Measurements from ENCODE around the gene PI16.

DNA sequence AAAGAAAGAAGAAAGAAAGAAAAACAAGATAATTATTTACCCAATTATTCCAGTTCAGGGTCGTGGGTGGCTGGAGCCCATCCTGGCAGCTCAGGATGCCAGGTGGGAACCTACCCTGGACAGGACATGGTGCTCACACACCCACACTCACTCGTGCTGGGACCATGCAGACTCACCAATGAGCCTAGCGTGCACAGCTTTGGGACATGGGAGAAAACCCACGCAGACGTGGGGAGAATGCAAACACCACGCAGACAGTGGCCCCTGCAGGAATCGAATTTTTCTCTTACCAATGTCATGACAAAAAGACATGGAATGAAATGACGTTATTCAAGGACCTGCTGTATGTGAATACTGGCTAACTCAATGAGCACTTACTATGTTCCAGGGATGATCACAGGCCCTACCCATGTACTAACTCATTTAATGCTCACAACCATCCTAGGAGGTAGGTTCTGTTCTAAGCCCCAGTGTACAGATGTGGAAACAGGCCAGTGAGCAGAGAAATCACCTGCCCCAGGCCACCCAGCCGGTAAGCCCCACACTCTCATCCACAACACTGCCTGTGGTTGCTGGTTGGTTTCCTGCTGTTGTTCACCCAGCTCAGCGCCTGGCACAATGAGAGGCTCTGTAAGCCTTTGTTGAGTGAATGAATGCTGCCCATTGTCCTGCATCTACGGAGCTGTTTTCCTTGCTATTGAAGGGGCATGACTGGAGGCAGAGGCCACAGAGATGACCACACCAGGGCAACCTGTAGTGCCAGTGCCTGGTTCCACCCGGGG, 6.8 kb upstream of the PI16 start:
- TF ChIP-seq POLR2A (IDR thresholded peaks at IDR 0.05; ENCODE audit: low read depth, low read length) (no peak), EZH2 (IDR thresholded peaks at IDR 0.05; ENCODE audit: borderline replicate concordance, low read depth, low read length, severe bottlenecking) (no peak), POLR2AphosphoS5 (IDR thresholded peaks at IDR 0.05; ENCODE audit: insufficient read depth, low read depth, low read length) (no peak)
- TF ChIP-seq, protein P1, sequence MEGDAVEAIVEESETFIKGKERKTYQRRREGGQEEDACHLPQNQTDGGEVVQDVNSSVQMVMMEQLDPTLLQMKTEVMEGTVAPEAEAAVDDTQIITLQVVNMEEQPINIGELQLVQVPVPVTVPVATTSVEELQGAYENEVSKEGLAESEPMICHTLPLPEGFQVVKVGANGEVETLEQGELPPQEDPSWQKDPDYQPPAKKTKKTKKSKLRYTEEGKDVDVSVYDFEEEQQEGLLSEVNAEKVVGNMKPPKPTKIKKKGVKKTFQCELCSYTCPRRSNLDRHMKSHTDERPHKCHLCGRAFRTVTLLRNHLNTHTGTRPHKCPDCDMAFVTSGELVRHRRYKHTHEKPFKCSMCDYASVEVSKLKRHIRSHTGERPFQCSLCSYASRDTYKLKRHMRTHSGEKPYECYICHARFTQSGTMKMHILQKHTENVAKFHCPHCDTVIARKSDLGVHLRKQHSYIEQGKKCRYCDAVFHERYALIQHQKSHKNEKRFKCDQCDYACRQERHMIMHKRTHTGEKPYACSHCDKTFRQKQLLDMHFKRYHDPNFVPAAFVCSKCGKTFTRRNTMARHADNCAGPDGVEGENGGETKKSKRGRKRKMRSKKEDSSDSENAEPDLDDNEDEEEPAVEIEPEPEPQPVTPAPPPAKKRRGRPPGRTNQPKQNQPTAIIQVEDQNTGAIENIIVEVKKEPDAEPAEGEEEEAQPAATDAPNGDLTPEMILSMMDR (IDR thresholded peaks at IDR 0.05; ENCODE audit: extremely low read depth in 1 of 2, insufficient read depth in 1 of 2, low read depth in 1 of 2, low read length in 2 of 2), result no peak
